CD14-positive monocyte (primary cell): ENCODE data around the gene FGD3. TPM values are rescaled to one million over a fixed set of nuclear protein-coding genes. Genes with fewer than 3 reads are reported as not detected.

Experiments
- DNase-seq, 3 donors: peaks; one replicate each; pipeline ENCODE4 v3.0.0-alpha.2; 2011 to 2022
- H2AFZ ChIP-seq: 2 replicates; pipeline ENCODE4 v1.6.0; 2012; ENCODE audit warnings: mild to moderate bottlenecking, low read depth, low read length, inconsistent platforms; ENCODE audit not compliant: insufficient read depth, poor library complexity, severe bottlenecking
- H3K27ac ChIP-seq, 2 donors: 1 replicate in 1 of 2; 2 replicates in 1 of 2; pipeline ENCODE4 v1.5.1; 2012 to 2013; ENCODE audit warnings: low read length in 2 of 2, control low read depth in 1 of 2, inconsistent platforms in 1 of 2, low read depth in 1 of 2, mild to moderate bottlenecking in 1 of 2
- H3K27me3 ChIP-seq, 2 donors: one replicate each; pipeline versions ENCODE4 v1.6.0 to v1.6.1; 2011 to 2013; ENCODE audit warnings: low read length in 2 of 2; ENCODE audit not compliant: control insufficient read depth in 2 of 2, insufficient read depth in 2 of 2
- H3K36me3 ChIP-seq, 2 donors: replicated peaks in 1 of 2; 1 replicate in 1 of 2; 2 replicates in 1 of 2; pipeline versions ENCODE4 v1.5.1 to v1.6.1; 2012 to 2013; ENCODE audit warnings: low read length in 2 of 2, control low read depth in 1 of 2, inconsistent platforms in 1 of 2, mild to moderate bottlenecking in 1 of 2; ENCODE audit not compliant: insufficient read depth in 2 of 2, control insufficient read depth in 1 of 2
- H3K4me1 ChIP-seq, 2 donors: 1 replicate in 1 of 2; 2 replicates in 1 of 2; pipeline versions ENCODE4 v1.5.1 to v1.6.1; 2012 to 2013; ENCODE audit warnings: low read length in 2 of 2, control low read depth in 1 of 2, inconsistent platforms in 1 of 2, mild to moderate bottlenecking in 1 of 2, moderate library complexity in 1 of 2; ENCODE audit not compliant: insufficient read depth in 2 of 2, control insufficient read depth in 1 of 2
- H3K4me2 ChIP-seq: replicated peaks from 2 replicates; pipeline ENCODE3; 2012; ENCODE audit warnings: low read length, moderate library complexity, mild to moderate bottlenecking; ENCODE audit not compliant: poor library complexity, severe bottlenecking; ENCODE audit errors: extremely low read depth
- H3K4me3 ChIP-seq, 3 experiments: fragments of 200-600 bp in 1 of 3; sonication (generic) in 1 of 3; replicated peaks in 1 of 3; 1 replicate in 2 of 3; 2 replicates in 1 of 3; pipeline ENCODE4 v1.5.1; 2011 to 2013; ENCODE audit warnings: low read length in 3 of 3, mild to moderate bottlenecking in 3 of 3, control low read depth in 2 of 3, low read depth in 2 of 3, inconsistent platforms in 1 of 3, moderate library complexity in 1 of 3
- H3K79me2 ChIP-seq: 2 replicates; pipeline ENCODE4 v1.6.0; 2012; ENCODE audit warnings: mild to moderate bottlenecking, control low read depth, inconsistent platforms, low read length, moderate library complexity; ENCODE audit not compliant: insufficient read depth
- H3K9ac ChIP-seq: 2 replicates; pipeline ENCODE4 v1.6.0; 2017; ENCODE audit warnings: low read length, mild to moderate bottlenecking; ENCODE audit not compliant: insufficient read depth, poor library complexity, severe bottlenecking
- H3K9me3 ChIP-seq, 2 donors: replicated peaks in 1 of 2; 1 replicate in 1 of 2; 2 replicates in 1 of 2; pipeline versions ENCODE4 v1.5.1 to v1.6.1; 2012 to 2013; ENCODE audit warnings: low read length in 2 of 2, control low read depth in 1 of 2; ENCODE audit not compliant: control insufficient read depth in 1 of 2, insufficient read depth in 1 of 2
- H4K20me1 ChIP-seq: 2 replicates; pipeline ENCODE4 v1.6.0; 2012; ENCODE audit warnings: mild to moderate bottlenecking, low read length, control low read depth, moderate library complexity; ENCODE audit not compliant: insufficient read depth
- H3K27ac Mint-ChIP-seq, 7 donors: one replicate each; pipeline ENCODE4 v1.8.0; 2020; ENCODE audit warnings: mild to moderate bottlenecking in 7 of 7, mixed read lengths in 7 of 7, moderate library complexity in 6 of 7, inconsistent platforms in 2 of 7
- H3K27me3 Mint-ChIP-seq, 3 donors: one replicate each; pipeline ENCODE4 v1.8.0; 2021 to 2022; ENCODE audit warnings: low read depth in 3 of 3, mild to moderate bottlenecking in 3 of 3, mixed read lengths in 3 of 3, moderate library complexity in 3 of 3, inconsistent platforms in 1 of 3
- H3K36me3 Mint-ChIP-seq, 2 donors: one replicate each; pipeline ENCODE4 v1.8.0; 2020; ENCODE audit warnings: mixed read lengths in 2 of 2, inconsistent platforms in 1 of 2, mild to moderate bottlenecking in 1 of 2
- H3K4me1 Mint-ChIP-seq: one replicate; pipeline ENCODE4 v1.8.0; 2020; ENCODE audit warnings: mild to moderate bottlenecking, mixed read lengths
- H3K4me3 Mint-ChIP-seq, 2 donors: one replicate each; pipeline ENCODE4 v1.8.0; 2020; ENCODE audit warnings: mild to moderate bottlenecking in 2 of 2, mixed read lengths in 2 of 2, moderate library complexity in 1 of 2
- H3K9me3 Mint-ChIP-seq, 7 donors: one replicate each; pipeline ENCODE4 v1.8.0; 2020 to 2022; ENCODE audit warnings: mixed read lengths in 7 of 7, mild to moderate bottlenecking in 6 of 7, moderate library complexity in 6 of 7, inconsistent platforms in 2 of 7
- whole genome bisulfite sequencing: methylation state at CpG from one replicate; pipeline ENCODE4 v1.1.5; 2013; ENCODE audit warnings: missing lambda C conversion rate; ENCODE audit not compliant: insufficient coverage; 5-methylcytosine and 5-hydroxymethylcytosine counted together
- intact Hi-C, 2 donors: fragments of 100-400 bp; cut with micrococcal nuclease; formaldehyde crosslinking; loops; one replicate each; pipeline versions ENCODE4 v1.15.0 to v1.15.1; 2023
- polyA plus RNA-seq, 3 donors: library from polyadenylated mRNA; depleted of rRNA in 1 of 3; unstranded in 2 of 3; stranded (reverse) in 1 of 3; fragments of 300-500 nt in 2 of 3; fragments of >200 nt in 1 of 3; fragmentation: Illumina TruSeq in 2 of 3; gene quantifications; 1 replicate in 2 of 3; 2 replicates in 1 of 3; pipeline ENCODE4 v1.2.3, GENCODE V29; 2012 to 2021
- TF ChIP-seq, protein P1 (sequence below): fragments of 200-600 bp; IDR thresholded peaks from one replicate; pipeline ENCODE4 v1.8.0; 2022; ENCODE audit warnings: antibody characterized with exemption, mild to moderate bottlenecking

Gene FGD3
- polyA plus RNA-seq, 3 donors = 32.4 to 120 (median 56.2) TPM

DNA sequence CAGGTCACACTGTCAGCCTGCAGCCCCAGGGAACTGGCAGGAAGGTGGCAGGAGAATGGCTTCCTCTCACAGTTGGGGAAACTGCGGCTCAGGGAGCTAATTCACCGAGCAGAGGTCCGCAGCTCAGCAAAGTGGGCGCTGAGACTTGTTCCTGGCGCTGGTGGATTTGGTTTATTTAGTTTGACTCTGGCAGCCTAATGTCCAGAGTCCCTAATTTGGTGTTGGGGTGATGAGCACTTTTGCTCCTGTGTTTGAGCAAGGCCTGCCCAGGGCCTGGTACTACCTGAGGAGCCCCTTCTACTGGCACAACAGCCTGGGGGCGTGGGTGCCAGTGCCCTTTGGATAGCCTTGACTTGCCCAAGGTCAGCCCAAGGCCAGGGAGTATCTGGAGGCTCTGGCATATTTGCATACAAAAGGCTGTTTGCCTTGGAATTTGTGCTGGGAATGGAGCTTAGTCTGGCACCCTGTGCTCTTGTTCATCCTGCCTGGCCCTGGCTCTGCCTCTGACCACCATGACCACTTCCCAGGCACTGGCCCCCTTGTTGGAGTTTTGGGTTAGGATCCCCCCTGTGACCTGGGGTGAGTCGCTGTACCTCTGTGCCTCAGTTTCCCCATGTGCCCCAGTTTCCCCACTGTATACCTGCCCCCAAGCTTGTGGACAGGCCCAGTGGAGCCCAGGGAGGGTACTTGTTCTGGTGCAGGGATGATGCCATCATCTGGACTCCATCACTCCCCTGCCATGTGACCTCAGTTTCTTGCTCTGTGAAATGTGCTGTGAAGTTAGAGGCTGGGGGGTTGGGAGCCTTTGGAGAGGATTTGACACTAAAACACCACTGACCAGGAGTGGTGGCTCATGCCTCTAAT lies 112.6 kb downstream of the FGD3 start:
- Mint-ChIP-seq H3K4me3 (peak overlapping the region; percentile 90 to 94), H3K27ac (peak overlapping the region in 6 of 7 donors; percentile 71 to 93 (median 82)), H3K27me3 (peaks cover 4 to 8% (median 6%) of the 10 kb centered on the region in 3 donors), H3K36me3 (peaks cover 6 to 12% of the 10 kb centered on the region in 2 donors), H3K4me1 (peaks cover 69% of the 10 kb centered on the region), H3K9me3 (peaks cover 0 to 3% (median 0%) of the 10 kb centered on the region in 7 donors)
- TF ChIP-seq, protein P1, sequence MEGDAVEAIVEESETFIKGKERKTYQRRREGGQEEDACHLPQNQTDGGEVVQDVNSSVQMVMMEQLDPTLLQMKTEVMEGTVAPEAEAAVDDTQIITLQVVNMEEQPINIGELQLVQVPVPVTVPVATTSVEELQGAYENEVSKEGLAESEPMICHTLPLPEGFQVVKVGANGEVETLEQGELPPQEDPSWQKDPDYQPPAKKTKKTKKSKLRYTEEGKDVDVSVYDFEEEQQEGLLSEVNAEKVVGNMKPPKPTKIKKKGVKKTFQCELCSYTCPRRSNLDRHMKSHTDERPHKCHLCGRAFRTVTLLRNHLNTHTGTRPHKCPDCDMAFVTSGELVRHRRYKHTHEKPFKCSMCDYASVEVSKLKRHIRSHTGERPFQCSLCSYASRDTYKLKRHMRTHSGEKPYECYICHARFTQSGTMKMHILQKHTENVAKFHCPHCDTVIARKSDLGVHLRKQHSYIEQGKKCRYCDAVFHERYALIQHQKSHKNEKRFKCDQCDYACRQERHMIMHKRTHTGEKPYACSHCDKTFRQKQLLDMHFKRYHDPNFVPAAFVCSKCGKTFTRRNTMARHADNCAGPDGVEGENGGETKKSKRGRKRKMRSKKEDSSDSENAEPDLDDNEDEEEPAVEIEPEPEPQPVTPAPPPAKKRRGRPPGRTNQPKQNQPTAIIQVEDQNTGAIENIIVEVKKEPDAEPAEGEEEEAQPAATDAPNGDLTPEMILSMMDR = no peak
- DNase-seq = no peak
- Histone ChIP-seq H3K4me2 (peak overlapping the region; percentile 86), H3K9me3 (no peaks in the 10 kb centered on the region), H3K36me3 (no peaks in the 10 kb centered on the region), H2AFZ (peak overlapping the region; percentile 82), H3K4me1 (peaks cover 46 to 73% of the 10 kb centered on the region in 2 donors), H3K9ac (peak overlapping the region; percentile 42), H3K79me2 (peaks cover 38% of the 10 kb centered on the region), H3K4me3 (peak overlapping the region; percentile 47 to 77 (median 48)), H4K20me1 (no peaks in the 10 kb centered on the region), H3K27ac (peak overlapping the region in 1 of 2 donors; percentile 68), H3K27me3 (no peaks in the 10 kb centered on the region)
- intact Hi-C loops = no loop called here
- WGBS = 14% methylated on average over 6 of the region's 7 CpGs

DNA sequence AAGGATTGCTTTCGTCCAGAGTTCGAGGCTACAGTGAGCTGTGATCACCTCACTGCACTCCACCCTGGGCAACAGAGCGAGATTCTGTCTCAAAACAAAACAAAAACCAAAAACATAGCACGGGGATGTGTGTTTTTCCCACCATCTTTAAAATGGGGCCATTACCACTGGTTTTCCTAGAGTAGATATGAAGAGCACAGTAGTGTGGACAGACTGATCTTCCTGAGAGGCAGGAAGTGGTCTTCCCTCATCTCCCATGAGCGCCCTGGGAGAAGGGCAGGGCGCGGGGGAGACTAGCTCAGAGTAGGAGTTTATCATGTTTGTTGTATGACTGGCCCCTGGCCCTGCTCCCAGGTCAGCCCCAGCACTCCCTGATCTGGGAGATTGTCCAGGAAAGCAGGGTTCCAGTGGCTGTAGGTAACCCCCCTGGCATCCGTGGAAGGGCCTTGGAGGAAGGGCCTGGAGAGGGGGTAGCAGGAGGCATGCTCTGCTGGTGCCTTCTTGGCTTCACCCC lies 113.5 kb downstream of the FGD3 start:
- Histone ChIP-seq H3K9me3 (no peaks in the 10 kb centered on the region), H4K20me1 (no peaks in the 10 kb centered on the region), H3K4me3 (peak overlapping the region in 1 of 3 experiments; percentile 77), H2AFZ (no peak overlapping the region), H3K79me2 (peaks cover 38% of the 10 kb centered on the region), H3K4me1 (peaks cover 46 to 73% of the 10 kb centered on the region in 2 donors), H3K27ac (no peak overlapping the region), H3K4me2 (no peak overlapping the region), H3K9ac (no peak overlapping the region), H3K36me3 (no peaks in the 10 kb centered on the region), H3K27me3 (no peaks in the 10 kb centered on the region)
- Mint-ChIP-seq H3K4me1 (peaks cover 69% of the 10 kb centered on the region), H3K27me3 (peaks cover 3 to 8% (median 4%) of the 10 kb centered on the region in 3 donors), H3K9me3 (peaks cover 0 to 3% (median 0%) of the 10 kb centered on the region in 7 donors), H3K27ac (peak overlapping the region in 1 of 7 donors; percentile 78), H3K36me3 (peaks cover 8 to 12% of the 10 kb centered on the region in 2 donors), H3K4me3 (no peak overlapping the region)
- intact Hi-C loops = no loop called here
- WGBS = 50% methylated on average over 1 of the region's 8 CpGs
- no peak for DNase-seq
- TF ChIP-seq, protein P1 = no peak
